Stimulated activated naive CD8-positive, alpha-beta T cell treated with anti-CD3 and anti-CD28 coated beads, Interleukin-15, Interleukin-2, amounts not matched to agents 100 ng/mL and 50 ng/mL, for 24 hours (primary cell): Measurements from ENCODE around the gene LPP.
A peak's percentile ranks its signal among the peaks of the same experiment; 100 is the strongest.
"Not testable (repeated sequence)": the region's sequence is repeated elsewhere in the genome, so short reads cannot be mapped to it uniquely, and the experiment has no call there.

Experiments used
- H3K27ac Mint-ChIP-seq: one replicate; pipeline ENCODE4 v1.8.0; 2021; ENCODE audit warnings: mild to moderate bottlenecking, mixed read lengths
- H3K27me3 Mint-ChIP-seq: one replicate; pipeline ENCODE4 v1.8.0; 2021; ENCODE audit warnings: mixed read lengths
- H3K36me3 Mint-ChIP-seq: one replicate; pipeline ENCODE4 v1.8.0; 2021; ENCODE audit warnings: low read depth, mixed read lengths
- H3K4me1 Mint-ChIP-seq: one replicate; pipeline ENCODE4 v1.8.0; 2021; ENCODE audit warnings: low read depth, mixed read lengths
- H3K4me3 Mint-ChIP-seq: one replicate; pipeline ENCODE4 v1.8.0; 2021; ENCODE audit warnings: mild to moderate bottlenecking, mixed read lengths
- H3K9me3 Mint-ChIP-seq: one replicate; pipeline ENCODE4 v1.8.0; 2021; ENCODE audit warnings: mixed read lengths

LPP gene

GRCh38 chr3:188695241-188695640 lies 541.3 kb downstream of the LPP start:
- peaks cover 40% of the 10 kb centered on the region for H3K4me1 Mint-ChIP-seq
- peak overlapping the region; percentile 39 for H3K27ac Mint-ChIP-seq
- H3K9me3 Mint-ChIP-seq, result no peaks in the 10 kb centered on the region
- H3K4me3 Mint-ChIP-seq, result no peak overlapping the region
- H3K36me3 Mint-ChIP-seq, result no peaks in the 10 kb centered on the region
- no peaks in the 10 kb centered on the region for H3K27me3 Mint-ChIP-seq

GRCh38 chr3:188697127-188697526 lies 543.2 kb downstream of the LPP start:
- H3K9me3 Mint-ChIP-seq, result no peaks in the 10 kb centered on the region
- H3K27me3 Mint-ChIP-seq, result no peaks in the 10 kb centered on the region
- H3K4me1 Mint-ChIP-seq, result peaks cover 55% of the 10 kb centered on the region
- H3K4me3 Mint-ChIP-seq, result no peak overlapping the region
- H3K36me3 Mint-ChIP-seq, result no peaks in the 10 kb centered on the region
- H3K27ac Mint-ChIP-seq, result peak overlapping the region; percentile 65

GRCh38 chr3:188698436-188698835 lies 544.5 kb downstream of the LPP start:
- H3K27me3 Mint-ChIP-seq, result no peaks in the 10 kb centered on the region
- no peak overlapping the region for H3K27ac Mint-ChIP-seq
- no peaks in the 10 kb centered on the region for H3K9me3 Mint-ChIP-seq
- peaks cover 58% of the 10 kb centered on the region for H3K4me1 Mint-ChIP-seq
- no peaks in the 10 kb centered on the region for H3K36me3 Mint-ChIP-seq
- no peak overlapping the region for H3K4me3 Mint-ChIP-seq

- Mint-ChIP-seq H3K27ac (peak overlapping the region; percentile 78), H3K4me1 (peaks cover 53% of the 10 kb centered on the region), H3K36me3 (no peaks in the 10 kb centered on the region), H3K9me3 (no peaks in the 10 kb centered on the region), H3K27me3 (no peaks in the 10 kb centered on the region), H3K4me3 (peak overlapping the region; percentile 46)
Measured at GRCh38 chr3:188700501-188700900, 546.5 kb downstream of the LPP start.

- H3K4me1 Mint-ChIP-seq, result peaks cover 49% of the 10 kb centered on the region
- H3K36me3 Mint-ChIP-seq, result peaks cover 3% of the 10 kb centered on the region
- no peaks in the 10 kb centered on the region for H3K9me3 Mint-ChIP-seq
- peak overlapping the region; percentile 46 for H3K4me3 Mint-ChIP-seq
- no peaks in the 10 kb centered on the region for H3K27me3 Mint-ChIP-seq
- peak overlapping the region; percentile 78 for H3K27ac Mint-ChIP-seq
Measured at GRCh38 chr3:188700918-188701317, 547.0 kb downstream of the LPP start.

GRCh38 chr3:188701485-188701969 lies 547.6 kb downstream of the LPP start:
- H3K27me3 Mint-ChIP-seq, result no peaks in the 10 kb centered on the region
- H3K27ac Mint-ChIP-seq, result peak overlapping the region; percentile 71
- H3K4me1 Mint-ChIP-seq, result peaks cover 44% of the 10 kb centered on the region
- H3K9me3 Mint-ChIP-seq, result no peaks in the 10 kb centered on the region
- H3K4me3 Mint-ChIP-seq, result no peak overlapping the region
- H3K36me3 Mint-ChIP-seq, result peaks cover 4% of the 10 kb centered on the region

GRCh38 chr3:188702028-188702427 lies 548.1 kb downstream of the LPP start:
- Mint-ChIP-seq H3K27ac (peak overlapping the region; percentile 57), H3K4me1 (peaks cover 41% of the 10 kb centered on the region)
- not testable (repeated sequence) for H3K27me3 Mint-ChIP-seq

GRCh38 chr3:188706176-188706575 lies 552.2 kb downstream of the LPP start:
- Mint-ChIP-seq H3K4me1 (peaks cover 8% of the 10 kb centered on the region), H3K27me3 (no peaks in the 10 kb centered on the region), H3K36me3 (peaks cover 13% of the 10 kb centered on the region), H3K4me3 (no peak overlapping the region), H3K9me3 (no peaks in the 10 kb centered on the region), H3K27ac (no peak overlapping the region)

More at GRCh38 chr3:188702028-188702427, 548.1 kb downstream of the LPP start:
- not testable (repeated sequence) for H3K4me3 Mint-ChIP-seq, H3K36me3 Mint-ChIP-seq, H3K9me3 Mint-ChIP-seq

- peaks cover 13% of the 10 kb centered on the region for H3K36me3 Mint-ChIP-seq
- no peak overlapping the region for H3K4me3 Mint-ChIP-seq
- no peaks in the 10 kb centered on the region for H3K9me3 Mint-ChIP-seq
- no peak overlapping the region for H3K27ac Mint-ChIP-seq
- no peaks in the 10 kb centered on the region for H3K27me3 Mint-ChIP-seq
- peaks cover 4% of the 10 kb centered on the region for H3K4me1 Mint-ChIP-seq
Measured at GRCh38 chr3:188706599-188706998, 552.6 kb downstream of the LPP start.

GRCh38 chr3:188707381-188708288 lies 553.7 kb downstream of the LPP start:
- Mint-ChIP-seq H3K4me1 (no peaks in the 10 kb centered on the region), H3K36me3 (peaks cover 13% of the 10 kb centered on the region), H3K9me3 (no peaks in the 10 kb centered on the region), H3K4me3 (no peak overlapping the region), H3K27me3 (no peaks in the 10 kb centered on the region), H3K27ac (no peak overlapping the region)

GRCh38 chr3:188711881-188712247 lies 557.9 kb downstream of the LPP start:
- Mint-ChIP-seq H3K9me3 (no peaks in the 10 kb centered on the region), H3K27ac (no peak overlapping the region), H3K4me3 (no peak overlapping the region), H3K36me3 (peaks cover 10% of the 10 kb centered on the region), H3K4me1 (no peaks in the 10 kb centered on the region), H3K27me3 (no peaks in the 10 kb centered on the region)

- no peaks in the 10 kb centered on the region for H3K27me3 Mint-ChIP-seq
- H3K27ac Mint-ChIP-seq, result no peak overlapping the region
- H3K9me3 Mint-ChIP-seq, result no peaks in the 10 kb centered on the region
- no peak overlapping the region for H3K4me3 Mint-ChIP-seq
- peaks cover 10% of the 10 kb centered on the region for H3K36me3 Mint-ChIP-seq
- no peaks in the 10 kb centered on the region for H3K4me1 Mint-ChIP-seq
Measured at GRCh38 chr3:188712248-188712924, 558.4 kb downstream of the LPP start.

- no peak overlapping the region for H3K27ac Mint-ChIP-seq
- H3K36me3 Mint-ChIP-seq, result peaks cover 10% of the 10 kb centered on the region
- no peaks in the 10 kb centered on the region for H3K27me3 Mint-ChIP-seq
- no peak overlapping the region for H3K4me3 Mint-ChIP-seq
- no peaks in the 10 kb centered on the region for H3K4me1 Mint-ChIP-seq
- no peaks in the 10 kb centered on the region for H3K9me3 Mint-ChIP-seq
Measured at GRCh38 chr3:188712991-188713390, 559.0 kb downstream of the LPP start.

- H3K27ac Mint-ChIP-seq, result no peak overlapping the region
- H3K4me3 Mint-ChIP-seq, result no peak overlapping the region
- H3K9me3 Mint-ChIP-seq, result no peaks in the 10 kb centered on the region
- no peaks in the 10 kb centered on the region for H3K27me3 Mint-ChIP-seq
- H3K4me1 Mint-ChIP-seq, result peaks cover 30% of the 10 kb centered on the region
- no peaks in the 10 kb centered on the region for H3K36me3 Mint-ChIP-seq
Measured at GRCh38 chr3:188719545-188719944, 565.6 kb downstream of the LPP start.

GRCh38 chr3:188720215-188720614 lies 566.3 kb downstream of the LPP start:
- Mint-ChIP-seq H3K9me3 (no peaks in the 10 kb centered on the region), H3K36me3 (no peaks in the 10 kb centered on the region), H3K27ac (no peak overlapping the region), H3K4me1 (peaks cover 30% of the 10 kb centered on the region), H3K27me3 (no peaks in the 10 kb centered on the region), H3K4me3 (no peak overlapping the region)
